ENCODE data around the gene RBM38. TPM values are rescaled to one million over a fixed set of nuclear protein-coding genes. Genes with fewer than 3 reads are reported as not detected.
"Not testable (repeated sequence)": the region's sequence is repeated elsewhere in the genome, so short reads cannot be mapped to it uniquely, and the experiment has no call there.

RBM38 gene
- total RNA-seq, 2 experiments from 2014 or later = 142 to 144 TPM

DNA sequence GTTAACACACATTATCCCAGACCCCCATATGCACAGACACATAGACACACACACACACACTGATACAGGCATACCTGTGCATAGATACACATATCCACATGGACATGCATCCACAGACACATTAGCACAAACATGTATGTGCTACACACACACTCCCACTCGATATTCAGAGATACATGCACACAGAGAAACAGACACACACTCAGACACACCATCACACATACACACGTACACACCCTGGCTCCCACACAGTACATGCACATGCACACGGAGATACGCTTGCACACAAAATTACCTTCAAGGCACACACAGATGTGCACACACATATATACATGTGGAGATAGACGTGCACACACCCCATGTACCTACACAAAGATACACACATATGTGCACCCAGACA lies 19.7 kb downstream of the RBM38 start:
- Mint-ChIP-seq H3K9me3 (no peaks in the 10 kb centered on the region), H3K27ac (no peak overlapping the region), H3K27me3 (no peaks in the 10 kb centered on the region), H3K4me3 (no peak overlapping the region), H3K4me1 (peaks cover 8% of the 10 kb centered on the region), H3K36me3 (peaks cover 9% of the 10 kb centered on the region)
- DNase-seq = no peak

- H3K4me3 Mint-ChIP-seq = no peak overlapping the region
- H3K27me3 Mint-ChIP-seq = no peaks in the 10 kb centered on the region
- DNase-seq = no peak
- no peaks in the 10 kb centered on the region for H3K9me3 Mint-ChIP-seq
- H3K4me1 Mint-ChIP-seq = peaks cover 8% of the 10 kb centered on the region
- H3K27ac Mint-ChIP-seq = no peak overlapping the region
- H3K36me3 Mint-ChIP-seq = peaks cover 9% of the 10 kb centered on the region
These were observed 20.4 kb downstream of the RBM38 start for GRCh38 chr20:57411406-57412283.

GRCh38 chr20:57412347-57413029 lies 21.3 kb downstream of the RBM38 start:
- no peak for DNase-seq
- peak overlapping the region; percentile 66 for H3K27ac Mint-ChIP-seq
- H3K4me1 Mint-ChIP-seq = peaks cover 8% of the 10 kb centered on the region
- H3K27me3 Mint-ChIP-seq = no peaks in the 10 kb centered on the region
- peaks cover 7% of the 10 kb centered on the region for H3K36me3 Mint-ChIP-seq
- no peak overlapping the region for H3K4me3 Mint-ChIP-seq
- H3K9me3 Mint-ChIP-seq = no peaks in the 10 kb centered on the region

DNA sequence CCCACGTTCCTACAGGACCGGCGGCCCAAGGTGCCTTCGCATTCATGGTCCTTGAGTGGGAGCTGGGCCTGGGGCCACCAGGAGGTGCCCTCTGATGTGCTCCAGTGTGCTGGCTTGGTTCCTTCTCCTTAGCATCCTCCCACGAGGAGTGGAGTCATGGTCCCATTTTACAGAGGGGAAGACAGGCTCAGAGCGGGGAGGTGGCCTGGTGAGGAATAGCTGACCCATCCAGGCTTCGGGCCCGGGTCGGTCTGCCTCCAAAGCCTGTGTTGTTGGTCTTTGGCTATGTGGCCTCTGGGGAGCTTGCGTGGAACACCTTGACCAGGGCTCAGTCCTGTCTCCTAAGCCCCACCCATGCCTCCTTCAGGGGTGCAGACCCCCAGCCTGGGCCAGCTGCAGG lies 22.8 kb downstream of the RBM38 start:
- H3K4me3 Mint-ChIP-seq = no peak overlapping the region
- peaks cover 11% of the 10 kb centered on the region for H3K4me1 Mint-ChIP-seq
- H3K27ac Mint-ChIP-seq = no peak overlapping the region
- H3K9me3 Mint-ChIP-seq = no peaks in the 10 kb centered on the region
- H3K27me3 Mint-ChIP-seq = no peaks in the 10 kb centered on the region
- peaks cover 1% of the 10 kb centered on the region for H3K36me3 Mint-ChIP-seq
- no peak for DNase-seq

DNA sequence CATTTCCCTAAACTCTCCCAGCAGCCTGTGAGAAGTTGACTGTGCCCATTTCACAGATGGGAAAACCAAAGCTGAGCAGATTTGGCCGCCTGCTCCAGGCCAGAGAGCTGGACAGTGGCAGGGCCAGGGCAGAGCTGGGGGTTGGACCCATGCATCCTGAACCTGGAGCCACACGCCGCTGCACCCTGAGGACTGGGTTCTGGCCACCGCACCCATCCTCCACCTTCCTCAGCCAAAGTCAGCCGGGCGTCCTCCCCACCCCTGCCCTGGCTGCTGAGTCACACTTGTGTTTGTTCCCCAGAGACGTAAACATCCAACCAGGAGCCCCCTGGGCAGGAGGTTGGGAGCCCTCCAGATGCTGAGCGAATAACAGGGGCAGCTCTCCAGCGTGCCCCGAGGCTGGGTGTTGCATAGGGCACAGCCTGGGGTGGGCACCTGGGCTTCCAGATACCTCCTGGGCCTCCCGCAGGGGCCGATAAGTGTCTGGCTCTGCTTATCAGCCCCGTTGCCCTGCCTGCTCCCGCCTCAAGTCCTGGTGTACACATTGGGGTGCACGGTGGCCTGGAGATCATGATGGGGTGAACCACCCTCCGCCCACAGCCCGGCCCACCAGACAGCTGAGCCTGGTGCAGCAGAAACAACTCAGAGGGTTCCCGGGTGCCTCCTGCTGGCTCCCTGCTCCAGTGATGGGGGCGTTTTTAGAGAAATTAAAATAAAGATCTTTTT lies 23.8 kb downstream of the RBM38 start:
- H3K4me3 Mint-ChIP-seq = no peak overlapping the region
- H3K27ac Mint-ChIP-seq = no peak overlapping the region
- no peak for DNase-seq
- no peaks in the 10 kb centered on the region for H3K27me3 Mint-ChIP-seq
- H3K36me3 Mint-ChIP-seq = no peaks in the 10 kb centered on the region
- H3K9me3 Mint-ChIP-seq = no peaks in the 10 kb centered on the region
- H3K4me1 Mint-ChIP-seq = peaks cover 7% of the 10 kb centered on the region

GRCh38 chr20:57415771-57416170 lies 24.6 kb downstream of the RBM38 start:
- H3K4me1 Mint-ChIP-seq = peaks cover 7% of the 10 kb centered on the region
- no peaks in the 10 kb centered on the region for H3K9me3 Mint-ChIP-seq
- DNase-seq = no peak
- H3K36me3 Mint-ChIP-seq = no peaks in the 10 kb centered on the region
- H3K4me3 Mint-ChIP-seq = no peak overlapping the region
- H3K27ac Mint-ChIP-seq = no peak overlapping the region
- no peaks in the 10 kb centered on the region for H3K27me3 Mint-ChIP-seq

DNA sequence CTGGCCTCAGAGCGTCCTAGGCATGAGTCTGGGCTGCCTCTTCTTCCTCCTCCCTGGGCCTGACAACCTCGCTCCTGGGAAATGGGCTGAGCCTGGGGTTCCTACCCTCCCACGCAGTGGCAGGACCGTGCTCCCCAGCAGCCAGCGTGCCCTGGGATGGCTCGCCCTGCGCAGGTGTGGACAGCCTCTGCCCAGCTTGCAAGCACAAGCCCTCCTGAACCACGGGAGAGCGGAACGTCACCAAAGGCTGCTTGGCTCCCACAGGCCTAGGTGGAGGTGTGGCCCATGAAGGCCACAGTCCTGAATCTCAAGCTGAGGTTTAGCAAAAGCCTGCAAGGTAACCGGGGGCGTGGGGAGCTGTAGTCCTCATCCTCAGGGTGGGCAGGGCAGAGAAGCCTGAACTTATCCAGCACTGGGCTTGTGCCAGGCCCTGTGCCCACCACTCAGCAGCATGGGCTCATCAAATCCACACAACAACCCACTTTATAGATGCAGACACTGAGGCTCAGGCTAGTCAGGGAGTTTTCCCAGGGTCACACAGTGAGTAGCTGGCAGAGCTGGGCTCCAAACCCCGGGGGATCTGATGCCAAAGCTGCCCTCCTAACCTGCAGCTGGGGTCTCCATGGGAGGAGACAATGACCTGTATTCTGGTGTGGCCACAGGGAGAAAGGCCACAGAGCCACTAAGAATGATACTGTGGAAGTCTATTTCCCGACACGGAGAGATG lies 25.3 kb downstream of the RBM38 start:
- no peak for DNase-seq
- peaks cover 7% of the 10 kb centered on the region for H3K4me1 Mint-ChIP-seq
- no peaks in the 10 kb centered on the region for H3K27me3 Mint-ChIP-seq
- H3K27ac Mint-ChIP-seq = no peak overlapping the region
- H3K4me3 Mint-ChIP-seq = no peak overlapping the region
- H3K36me3 Mint-ChIP-seq = no peaks in the 10 kb centered on the region
- no peaks in the 10 kb centered on the region for H3K9me3 Mint-ChIP-seq

GRCh38 chr20:57417051-57417689 lies 26.0 kb downstream of the RBM38 start:
- Mint-ChIP-seq H3K9me3 (no peaks in the 10 kb centered on the region), H3K27me3 (no peaks in the 10 kb centered on the region), H3K27ac (no peak overlapping the region), H3K4me1 (peaks cover 7% of the 10 kb centered on the region), H3K36me3 (no peaks in the 10 kb centered on the region), H3K4me3 (no peak overlapping the region)
- no peak for DNase-seq

DNA sequence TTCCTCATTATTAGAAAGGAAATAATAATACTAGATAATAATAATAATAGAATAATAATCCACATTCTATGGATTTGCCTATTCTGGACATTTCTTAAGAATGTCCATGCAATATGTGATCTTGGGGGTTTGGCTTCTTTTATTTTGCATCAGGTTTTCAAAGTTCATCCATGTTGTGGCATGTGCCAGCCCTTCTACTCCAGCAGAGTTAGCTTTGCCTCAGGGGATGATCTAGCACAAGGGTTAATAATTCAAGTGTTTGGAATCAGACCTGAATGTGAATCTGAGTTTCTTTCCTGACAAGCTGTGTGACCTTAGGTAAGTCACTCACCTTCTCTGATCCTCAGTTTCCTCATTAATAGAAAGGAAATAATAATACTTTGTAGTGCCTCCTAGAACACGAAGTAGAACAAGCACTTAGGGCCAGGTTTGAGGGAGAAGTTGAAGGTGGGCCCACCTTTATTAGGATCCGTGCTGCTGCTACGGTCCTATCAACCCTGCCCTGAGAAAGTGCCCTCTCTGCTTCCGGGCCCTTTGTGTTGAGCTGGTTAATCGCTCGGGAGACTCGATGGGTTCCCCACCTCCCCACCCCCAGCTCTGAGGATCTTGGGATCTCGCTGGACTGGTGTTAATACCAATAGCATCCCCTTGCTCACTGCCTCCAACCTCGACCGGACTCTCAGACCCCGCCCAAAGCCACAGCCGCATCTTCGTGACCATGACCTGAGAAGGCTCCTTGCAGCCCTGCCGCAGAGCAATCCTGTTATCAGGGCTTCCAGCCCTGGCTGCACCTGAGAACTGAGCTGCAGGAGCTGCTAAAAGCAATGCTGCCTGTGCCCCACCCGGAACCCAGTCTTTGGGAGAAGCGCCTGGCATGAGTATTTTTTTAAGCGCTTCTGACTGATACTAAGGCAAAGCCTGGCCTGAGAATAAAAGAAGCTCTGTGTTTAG lies 26.9 kb downstream of the RBM38 start:
- no peak for DNase-seq
- H3K4me3 Mint-ChIP-seq = no peak overlapping the region
- H3K9me3 Mint-ChIP-seq = no peaks in the 10 kb centered on the region
- H3K27ac Mint-ChIP-seq = no peak overlapping the region
- peaks cover 5% of the 10 kb centered on the region for H3K4me1 Mint-ChIP-seq
- H3K27me3 Mint-ChIP-seq = no peaks in the 10 kb centered on the region
- H3K36me3 Mint-ChIP-seq = no peaks in the 10 kb centered on the region

DNA sequence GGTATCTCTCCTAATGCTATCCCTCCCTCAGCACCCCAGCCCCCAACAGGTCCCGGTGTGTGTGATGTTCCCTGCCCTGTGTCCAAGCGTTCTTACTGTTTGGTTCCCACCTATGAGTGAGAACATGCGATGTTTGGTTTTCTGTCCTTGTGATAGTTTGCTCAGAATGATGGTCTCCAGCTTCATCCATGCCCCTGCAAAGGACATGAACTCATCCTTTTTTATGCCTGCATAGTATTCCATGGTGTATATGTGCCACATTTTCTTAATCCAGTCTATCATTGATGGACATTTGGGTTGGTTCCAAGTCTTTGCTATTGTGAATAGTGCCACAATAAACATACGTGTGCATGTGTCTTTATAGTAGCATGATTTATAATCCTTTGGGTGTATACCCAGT lies 28.3 kb downstream of the RBM38 start:
- H3K27ac Mint-ChIP-seq, H3K27me3 Mint-ChIP-seq, DNase-seq, H3K36me3 Mint-ChIP-seq, H3K9me3 Mint-ChIP-seq, H3K4me3 Mint-ChIP-seq: not testable (repeated sequence)
- H3K4me1 Mint-ChIP-seq = peaks cover 11% of the 10 kb centered on the region

- H3K27ac Mint-ChIP-seq = no peak overlapping the region
- no peaks in the 10 kb centered on the region for H3K27me3 Mint-ChIP-seq
- no peaks in the 10 kb centered on the region for H3K36me3 Mint-ChIP-seq
These were observed 29.5 kb downstream of the RBM38 start for GRCh38 chr20:57420571-57421252.

GRCh38 chr20:57421253-57422220 lies 30.3 kb downstream of the RBM38 start:
- H3K9me3 Mint-ChIP-seq = no peaks in the 10 kb centered on the region
- H3K4me3 Mint-ChIP-seq = no peak overlapping the region
- no peak overlapping the region for H3K27ac Mint-ChIP-seq
- no peaks in the 10 kb centered on the region for H3K36me3 Mint-ChIP-seq
- no peaks in the 10 kb centered on the region for H3K27me3 Mint-ChIP-seq
- H3K4me1 Mint-ChIP-seq = peaks cover 17% of the 10 kb centered on the region
- DNase-seq = no peak

More at GRCh38 chr20:57420571-57421252, 29.5 kb downstream of the RBM38 start:
- Mint-ChIP-seq H3K4me1 (peaks cover 19% of the 10 kb centered on the region), H3K9me3 (no peaks in the 10 kb centered on the region), H3K4me3 (no peak overlapping the region)
- DNase-seq = no peak
